CD4-positive, alpha-beta T cell treated with Interleukin-17A for 4 hours (primary cell): ENCODE data around the gene GDI1.
A peak's percentile ranks its signal among the peaks of the same experiment; 100 is the strongest.

Experiments
- DNase-seq: peaks from one replicate; pipeline ENCODE4 v3.0.0-alpha.2; 2020; ENCODE audit warnings: mixed read lengths

Gene GDI1

GRCh38 chrX:154464806-154465365 is 27.9 kb downstream of the GDI1 start:
- DNase-seq = no peak

GRCh38 chrX:154465601-154466000 is 28.6 kb downstream of the GDI1 start:
- DNase-seq = no peak

GRCh38 chrX:154466036-154466435 is 29.1 kb downstream of the GDI1 start:
- no peak for DNase-seq

GRCh38 chrX:154466907-154467306 is 30.0 kb downstream of the GDI1 start:
- no peak for DNase-seq

GRCh38 chrX:154467556-154467955 is 30.6 kb downstream of the GDI1 start:
- DNase-seq = no peak

DNA sequence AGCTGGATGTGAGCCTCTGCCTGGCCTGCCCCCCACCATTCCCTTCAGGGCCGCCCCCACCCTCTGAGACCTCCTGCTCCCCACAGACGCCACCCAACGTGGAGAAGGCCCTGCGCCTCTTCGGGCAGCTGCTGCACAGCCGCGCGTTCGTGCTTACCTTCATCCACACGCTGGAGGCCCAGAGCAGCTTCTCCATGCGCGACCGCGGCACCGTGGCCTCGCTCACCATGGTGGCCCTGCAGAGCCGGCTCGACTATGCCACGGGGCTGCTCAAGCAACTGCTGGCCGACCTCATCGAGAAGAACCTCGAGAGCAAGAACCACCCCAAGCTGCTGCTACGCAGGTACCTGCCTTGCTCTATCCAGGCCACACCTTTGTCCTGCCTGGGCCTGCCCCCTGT is 31.3 kb downstream of the GDI1 start:
- DNase-seq = no peak

DNA sequence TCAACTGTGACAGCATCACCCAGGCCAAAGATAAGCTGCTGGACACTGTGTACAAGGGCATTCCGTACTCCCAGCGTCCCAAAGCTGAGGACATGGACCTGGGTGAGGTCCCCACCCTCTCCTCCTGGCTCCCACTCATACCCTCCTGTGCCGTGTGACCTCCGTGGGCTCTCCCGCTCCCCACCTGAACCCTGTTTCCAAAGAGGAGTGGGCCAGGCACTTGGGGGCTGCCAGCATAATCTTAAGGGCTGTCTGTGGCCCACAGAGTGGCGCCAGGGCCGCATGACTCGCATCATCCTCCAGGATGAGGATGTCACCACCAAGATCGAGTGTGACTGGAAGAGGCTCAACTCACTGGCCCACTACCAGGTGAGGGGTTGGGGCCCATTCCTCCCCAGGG is 32.2 kb downstream of the GDI1 start:
- no peak for DNase-seq

DNA sequence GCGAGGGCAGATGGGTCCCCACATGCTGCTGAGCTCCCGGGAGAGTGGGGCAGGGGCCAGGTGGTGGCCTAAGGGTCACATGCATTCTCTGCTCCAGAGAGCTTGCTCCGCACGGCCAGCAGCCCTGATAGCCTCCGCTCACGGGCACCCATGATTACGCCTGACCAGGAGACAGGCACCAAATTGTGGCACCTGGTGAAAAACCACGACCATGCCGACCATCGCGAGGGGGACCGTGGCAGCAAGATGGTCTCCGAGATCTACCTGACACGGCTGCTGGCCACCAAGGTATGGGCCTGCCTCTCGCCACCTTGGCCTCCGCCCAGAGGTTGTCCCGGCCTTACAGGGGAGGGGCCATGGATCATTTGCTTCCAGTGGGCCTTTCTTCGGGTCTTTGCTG is 32.9 kb downstream of the GDI1 start:
- no peak for DNase-seq

GRCh38 chrX:154470434-154470833 is 33.5 kb downstream of the GDI1 start:
- no peak for DNase-seq

GRCh38 chrX:154470914-154471568 is 34.1 kb downstream of the GDI1 start:
- DNase-seq = no peak

- DNase-seq = no peak
These were observed 35.1 kb downstream of the GDI1 start for GRCh38 chrX:154471839-154472684.

- no peak for DNase-seq
These were observed 36.0 kb downstream of the GDI1 start for GRCh38 chrX:154472685-154473632.

DNA sequence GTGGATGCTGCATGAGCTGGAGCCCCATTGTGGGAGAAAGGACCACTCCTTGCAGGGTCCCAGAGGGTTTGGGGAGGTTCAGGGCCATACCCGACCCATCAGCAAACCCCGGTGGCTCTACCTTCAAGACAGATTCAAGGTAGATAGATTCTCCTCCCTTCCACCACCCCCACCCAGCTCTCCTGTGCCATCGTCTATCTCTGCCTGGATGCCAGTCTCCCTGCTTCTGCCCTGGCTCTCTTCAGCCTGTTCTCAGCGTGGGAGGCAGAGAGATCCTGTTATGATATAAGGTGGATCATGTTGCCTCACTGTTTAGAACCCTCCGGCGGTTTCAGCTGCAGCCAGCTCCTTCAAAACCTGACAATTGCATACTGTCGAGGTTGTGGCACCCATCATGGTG is 36.7 kb downstream of the GDI1 start:
- no peak for DNase-seq

GRCh38 chrX:154476821-154477220 is 39.9 kb downstream of the GDI1 start:
- no peak for DNase-seq

- DNase-seq = no peak
These were observed 41.0 kb downstream of the GDI1 start for GRCh38 chrX:154477891-154478477.

GRCh38 chrX:154478728-154479622 is 42.0 kb downstream of the GDI1 start, which contains the start of gene LAGE3:
LAGE3 (minus strand) TSS chrX:154479281; CDS start chrX:154478915, 366 bp downstream.
- peak; percentile 95 for DNase-seq

GRCh38 chrX:154481195-154481594 is 44.2 kb downstream of the GDI1 start:
- no peak for DNase-seq

DNA sequence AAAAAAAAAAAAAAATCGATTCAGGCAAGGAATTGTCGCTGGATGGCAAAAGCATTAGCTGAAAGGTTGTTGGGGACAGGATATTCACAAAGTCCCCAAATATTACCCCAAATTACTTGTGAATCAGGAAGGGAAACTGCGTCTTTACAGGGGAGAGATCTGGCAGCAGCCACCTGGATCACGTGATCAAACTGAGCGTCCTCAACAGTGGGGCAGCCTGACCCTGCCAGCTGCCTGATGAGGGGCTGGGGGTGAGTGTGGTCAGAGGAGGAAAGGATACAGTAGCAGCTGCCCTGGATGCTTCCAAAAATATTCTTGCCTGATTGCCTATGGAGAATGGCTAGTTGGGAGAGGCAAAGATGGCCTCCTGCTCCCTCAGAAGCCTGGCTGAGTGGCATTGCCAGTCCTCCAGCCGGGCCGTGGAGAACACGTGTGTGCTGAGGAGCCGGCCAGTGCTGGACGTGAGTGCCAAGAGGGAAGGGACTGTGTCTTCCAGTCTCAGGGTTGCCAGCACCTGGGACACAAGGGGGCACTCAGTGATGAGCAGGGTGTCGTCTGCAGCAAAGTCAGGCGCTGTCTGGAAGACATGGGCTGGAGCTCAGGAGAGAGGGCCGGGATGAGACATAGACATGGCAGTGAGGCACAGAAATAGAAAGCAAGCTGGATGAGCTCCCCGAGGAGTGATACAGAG is 45.1 kb downstream of the GDI1 start:
- DNase-seq = no peak

- no peak for DNase-seq
These were observed 45.8 kb downstream of the GDI1 start for GRCh38 chrX:154482786-154483185.

DNA sequence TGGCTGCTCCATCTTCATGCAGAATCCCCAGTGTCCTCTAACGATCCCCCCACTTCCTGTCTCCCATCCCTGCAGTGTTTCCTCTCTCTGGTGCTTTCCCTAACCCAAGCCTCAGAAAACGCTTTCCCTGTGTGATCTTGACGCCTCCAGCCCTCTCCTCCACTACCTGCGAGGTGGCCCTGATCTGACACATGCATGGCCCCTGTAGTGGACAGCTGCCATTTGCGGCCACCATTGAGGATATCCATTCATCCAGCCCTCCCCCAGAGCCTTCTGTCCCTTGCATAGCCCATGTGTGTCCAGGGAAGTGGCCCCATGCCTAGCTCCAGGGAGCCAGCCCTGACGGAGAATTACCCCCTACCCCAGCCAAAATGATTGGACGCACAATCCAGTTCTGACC is 46.4 kb downstream of the GDI1 start:
- no peak for DNase-seq
